Urothelium cell line (cell line): Measurements from ENCODE around the gene NMNAT1.
"Not testable (repeated sequence)": the region's sequence is repeated elsewhere in the genome, so short reads cannot be mapped to it uniquely, and the experiment has no call there.

Experiments used
- DNase-seq: peaks from one replicate; pipeline ENCODE4 v3.0.0; 2011; ENCODE audit warnings: low spot score, mixed read lengths
- FAIRE-seq: peaks from 2 replicates; lab custom pipeline; 2011; peaks lifted over from hg19 to GRCh38; lab: Jason Lieb, UNC

NMNAT1 gene

GRCh38 chr1:10007169-10007568 is 63.9 kb downstream of the NMNAT1 start:
- DNase-seq (no peak), FAIRE-seq (no peak)

- FAIRE-seq (no peak), DNase-seq (no peak)
Observed at GRCh38 chr1:10014016-10014415, 70.7 kb downstream of the NMNAT1 start.

GRCh38 chr1:10019561-10019960 is 76.3 kb downstream of the NMNAT1 start:
- DNase-seq (no peak), FAIRE-seq (no peak)

GRCh38 chr1:10020086-10020485 is 76.8 kb downstream of the NMNAT1 start:
- DNase-seq (no peak), FAIRE-seq (no peak)

- not testable (repeated sequence) for DNase-seq, FAIRE-seq
Observed at GRCh38 chr1:10020678-10021077, 77.4 kb downstream of the NMNAT1 start.

GRCh38 chr1:10021992-10022391 is 78.7 kb downstream of the NMNAT1 start:
- not testable (repeated sequence) for DNase-seq, FAIRE-seq

- no peak for DNase-seq
- no peak for FAIRE-seq
Observed at GRCh38 chr1:10022656-10023055, 79.4 kb downstream of the NMNAT1 start.

GRCh38 chr1:10025354-10025753 is 82.1 kb downstream of the NMNAT1 start:
- DNase-seq (no peak), FAIRE-seq (no peak)

GRCh38 chr1:10027027-10027426 is 83.8 kb downstream of the NMNAT1 start:
- DNase-seq (no peak), FAIRE-seq (no peak)

- not testable (repeated sequence) for FAIRE-seq, DNase-seq
Observed at GRCh38 chr1:10028956-10029500, 85.8 kb downstream of the NMNAT1 start.

GRCh38 chr1:10031461-10031860 is 88.2 kb downstream of the NMNAT1 start:
- DNase-seq = no peak

GRCh38 chr1:10032590-10033358 is 89.5 kb downstream of the NMNAT1 start, which contains the start of gene UBE4B:
Gene UBE4B (plus strand): TSS chr1:10032958. CDS start chr1:10033671, 713 bp downstream.
- peak; percentile 98 for DNase-seq
- peak; percentile 98 for FAIRE-seq

More at GRCh38 chr1:10031461-10031860, 88.2 kb downstream of the NMNAT1 start:
- FAIRE-seq = no peak

GRCh38 chr1:10033359-10033845 is 90.1 kb downstream of the NMNAT1 start:
- DNase-seq = peak; percentile 26
- FAIRE-seq = no peak
